GM21515 (cell line): ENCODE results near the gene OTOGL.
"Not testable (repeated sequence)": the region's sequence is repeated elsewhere in the genome, so short reads cannot be mapped to it uniquely, and the experiment has no call there.

Experiments
- ATAC-seq: cut with Tn5 transposase; IDR thresholded peaks from one replicate; pipeline ENCODE4 v1.9.1; 2021; ENCODE audit not compliant: unreplicated experiment

Gene OTOGL

GRCh38 chr12:80219345-80219744 is 120.0 kb downstream of the OTOGL start:
- no peak for ATAC-seq

GRCh38 chr12:80222261-80222660 is 122.9 kb downstream of the OTOGL start:
- peak; percentile 55 for ATAC-seq

GRCh38 chr12:80226576-80226975 is 127.2 kb downstream of the OTOGL start:
- ATAC-seq = no peak

- not testable (repeated sequence) for ATAC-seq
Measured at GRCh38 chr12:80227904-80228303, 128.6 kb downstream of the OTOGL start.

GRCh38 chr12:80230068-80230467 is 130.7 kb downstream of the OTOGL start:
- no peak for ATAC-seq

- no peak for ATAC-seq
Measured at GRCh38 chr12:80232837-80233236, 133.5 kb downstream of the OTOGL start.

GRCh38 chr12:80233926-80234325 is 134.6 kb downstream of the OTOGL start:
- no peak for ATAC-seq

GRCh38 chr12:80234667-80235066 is 135.3 kb downstream of the OTOGL start:
- no peak for ATAC-seq

- no peak for ATAC-seq
Measured at GRCh38 chr12:80235944-80236343, 136.6 kb downstream of the OTOGL start.

GRCh38 chr12:80239867-80240266 is 140.5 kb downstream of the OTOGL start:
- ATAC-seq = no peak

GRCh38 chr12:80241576-80242273 is 142.4 kb downstream of the OTOGL start:
- ATAC-seq = no peak

GRCh38 chr12:80242321-80242720 is 143.0 kb downstream of the OTOGL start:
- ATAC-seq = no peak

- ATAC-seq = not testable (repeated sequence)
Measured at GRCh38 chr12:80249581-80249980, 150.2 kb downstream of the OTOGL start.

- no peak for ATAC-seq
Measured at GRCh38 chr12:80257920-80258319, 158.6 kb downstream of the OTOGL start.

GRCh38 chr12:80260269-80260668 is 160.9 kb downstream of the OTOGL start:
- ATAC-seq = no peak

- no peak for ATAC-seq
Measured at GRCh38 chr12:80261403-80261802, 162.1 kb downstream of the OTOGL start.

GRCh38 chr12:80262346-80262745 is 163.0 kb downstream of the OTOGL start:
- ATAC-seq = no peak

GRCh38 chr12:80262771-80263170 is 163.4 kb downstream of the OTOGL start:
- ATAC-seq = no peak

- ATAC-seq = no peak
Measured at GRCh38 chr12:80264386-80264785, 165.0 kb downstream of the OTOGL start.

- no peak for ATAC-seq
Measured at GRCh38 chr12:80264891-80265290, 165.6 kb downstream of the OTOGL start.

- peak; percentile 41 for ATAC-seq
Measured at GRCh38 chr12:80268924-80269749, 169.8 kb downstream of the OTOGL start.

- ATAC-seq = no peak
Measured at GRCh38 chr12:80269803-80270552, 170.6 kb downstream of the OTOGL start.
